ENCODE data around the gene DISC1.
"Not testable (repeated sequence)": the region's sequence is repeated elsewhere in the genome, so short reads cannot be mapped to it uniquely, and the experiment has no call there.

The DISC1 gene

GRCh38 chr1:231735941-231736340 lies 109.4 kb downstream of the DISC1 start:
- DNase-seq, result no peak

- DNase-seq, result no peak
These were observed 109.9 kb downstream of the DISC1 start for GRCh38 chr1:231736464-231736863.

- DNase-seq, result no peak
These were observed 112.0 kb downstream of the DISC1 start for GRCh38 chr1:231738554-231738953.

GRCh38 chr1:231743966-231744365 lies 117.4 kb downstream of the DISC1 start:
- DNase-seq, result no peak

- DNase-seq, result no peak
These were observed 122.3 kb downstream of the DISC1 start for GRCh38 chr1:231748760-231749415.

GRCh38 chr1:231750296-231750695 lies 123.7 kb downstream of the DISC1 start:
- DNase-seq, result no peak

GRCh38 chr1:231750818-231751362 lies 124.3 kb downstream of the DISC1 start:
- peak; percentile 49 to 54 for DNase-seq

GRCh38 chr1:231751415-231751814 lies 124.8 kb downstream of the DISC1 start:
- no peak for DNase-seq

- DNase-seq, result no peak
These were observed 126.7 kb downstream of the DISC1 start for GRCh38 chr1:231753313-231753712.

GRCh38 chr1:231757101-231757404 lies 130.5 kb downstream of the DISC1 start:
- peak; percentile 87 to 91 for DNase-seq

GRCh38 chr1:231757759-231758158 lies 131.2 kb downstream of the DISC1 start:
- DNase-seq, result no peak

- no peak for DNase-seq
These were observed 134.7 kb downstream of the DISC1 start for GRCh38 chr1:231761252-231761651.

GRCh38 chr1:231761747-231762541 lies 135.4 kb downstream of the DISC1 start:
- DNase-seq, result no peak

GRCh38 chr1:231763456-231763855 lies 136.9 kb downstream of the DISC1 start:
- DNase-seq, result peak; percentile 68 to 81

- not testable (repeated sequence) for DNase-seq
These were observed 139.2 kb downstream of the DISC1 start for GRCh38 chr1:231765825-231766224.

- DNase-seq, result no peak
These were observed 140.9 kb downstream of the DISC1 start for GRCh38 chr1:231767471-231767870.

GRCh38 chr1:231768416-231768815 lies 141.8 kb downstream of the DISC1 start:
- no peak for DNase-seq

GRCh38 chr1:231770506-231771175 lies 144.1 kb downstream of the DISC1 start:
- no peak for DNase-seq

GRCh38 chr1:231774719-231775335 lies 148.2 kb downstream of the DISC1 start:
- peak; percentile 80 to 84 for DNase-seq

GRCh38 chr1:231776010-231776756 lies 149.6 kb downstream of the DISC1 start:
- DNase-seq, result no peak

- DNase-seq, result no peak
These were observed 150.1 kb downstream of the DISC1 start for GRCh38 chr1:231776757-231777062.

- no peak for DNase-seq
These were observed 151.6 kb downstream of the DISC1 start for GRCh38 chr1:231778009-231778719.

All from AML-193 (cell line).